Islet precursor cell (in vitro differentiated cells): Measurements from ENCODE around the gene WDR7.

Experiments
- DNase-seq: peaks from one replicate; pipeline ENCODE4 v3.0.0-alpha.2; 2018

The WDR7 gene

DNA sequence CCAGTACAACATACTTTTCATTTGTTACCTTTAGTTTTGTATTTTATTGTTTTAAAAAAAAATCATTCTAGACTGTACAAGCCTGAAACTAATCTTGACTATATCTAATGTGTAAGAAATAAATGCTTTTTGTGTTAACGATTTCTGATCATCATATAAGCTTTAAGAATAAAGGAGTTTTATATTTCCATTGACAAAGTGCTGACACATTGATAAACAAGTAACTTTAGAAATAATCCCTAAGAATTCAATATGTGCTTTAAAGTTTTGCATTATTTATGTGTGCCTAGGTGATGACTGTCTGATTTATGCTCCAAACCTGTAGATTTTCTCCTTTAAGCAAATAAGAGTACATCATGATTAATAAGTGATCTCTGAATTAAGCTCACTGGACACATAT lies 248.5 kb downstream of the WDR7 start:
- no peak for DNase-seq

DNA sequence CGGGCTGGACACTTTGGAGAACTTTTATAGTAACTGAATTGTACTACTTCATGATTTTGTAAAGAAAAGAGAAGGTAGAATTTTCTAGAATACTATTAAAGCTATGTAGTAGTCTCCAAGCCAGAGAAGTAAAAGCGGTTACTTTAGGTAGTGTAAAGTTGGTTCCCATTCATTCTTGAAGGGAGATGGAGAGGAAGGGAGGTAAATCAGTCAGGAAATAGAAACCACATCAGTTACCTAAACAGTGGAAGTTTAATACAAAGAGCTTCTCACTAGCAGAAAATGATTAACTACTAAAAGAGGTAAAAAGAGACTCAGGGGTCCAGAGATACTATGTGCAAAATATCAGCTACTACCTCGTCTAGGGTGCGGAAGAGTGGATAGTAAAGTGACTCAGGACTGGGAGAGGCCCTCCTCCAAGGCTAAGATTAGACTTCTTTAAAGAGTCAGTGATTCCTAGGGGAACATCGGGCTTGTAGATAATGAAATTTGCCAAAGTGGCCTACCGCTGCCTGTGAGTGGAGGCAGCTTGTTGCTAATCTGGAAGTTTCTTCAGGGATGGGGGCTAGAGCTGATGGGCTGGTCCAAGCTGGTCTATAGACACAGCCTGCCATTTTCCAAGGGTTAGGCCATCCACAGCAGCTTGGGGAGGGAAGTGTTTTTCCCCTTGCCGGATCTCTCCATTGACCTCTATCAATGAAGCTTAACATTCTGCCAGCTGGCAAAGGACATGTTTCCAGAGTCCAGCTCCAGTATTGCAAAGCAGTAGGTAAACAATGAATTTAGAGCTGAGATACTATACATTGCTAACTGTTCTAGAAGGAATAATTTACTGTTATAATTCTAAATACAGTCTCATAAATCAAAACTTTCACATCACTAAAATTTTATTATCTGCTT lies 249.3 kb downstream of the WDR7 start:
- no peak for DNase-seq

DNA sequence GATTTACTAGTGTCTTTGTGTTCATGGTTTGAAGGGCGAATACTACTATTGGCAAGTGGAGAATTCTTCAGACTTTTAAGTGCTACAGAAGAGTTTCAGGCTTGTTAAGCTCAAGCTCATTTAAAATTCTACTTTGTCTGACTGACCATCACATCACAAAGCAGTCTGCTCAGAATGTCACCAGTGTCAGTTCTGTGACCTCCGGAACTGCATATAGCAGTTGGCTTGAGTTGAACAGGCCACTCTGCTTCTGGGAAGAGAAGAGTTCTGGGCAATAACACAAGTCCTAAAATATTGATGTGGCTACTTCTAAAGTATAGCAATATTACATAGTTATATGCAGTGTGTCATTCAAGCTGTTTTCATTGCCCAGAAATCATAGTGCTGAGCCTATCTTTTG lies 250.8 kb downstream of the WDR7 start:
- no peak for DNase-seq

DNA sequence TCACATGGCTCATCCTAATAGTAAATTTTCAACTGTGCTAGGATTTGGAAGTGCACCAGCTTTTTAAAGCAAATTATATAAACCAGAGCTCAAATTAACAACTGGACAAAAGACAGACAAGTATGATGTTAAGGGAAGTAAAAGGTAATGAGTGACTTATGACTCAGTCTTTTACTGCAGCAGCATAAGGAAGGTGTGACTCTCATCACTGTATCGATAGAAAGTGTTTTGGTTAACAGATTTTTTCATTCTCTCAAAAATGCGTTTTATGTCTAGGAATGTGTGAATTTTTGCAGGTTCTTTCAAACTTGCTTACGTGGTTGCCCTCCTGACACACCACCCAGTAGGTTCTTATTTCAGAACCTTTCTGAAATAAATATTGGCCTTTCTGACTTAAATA lies 251.5 kb downstream of the WDR7 start:
- no peak for DNase-seq

DNA sequence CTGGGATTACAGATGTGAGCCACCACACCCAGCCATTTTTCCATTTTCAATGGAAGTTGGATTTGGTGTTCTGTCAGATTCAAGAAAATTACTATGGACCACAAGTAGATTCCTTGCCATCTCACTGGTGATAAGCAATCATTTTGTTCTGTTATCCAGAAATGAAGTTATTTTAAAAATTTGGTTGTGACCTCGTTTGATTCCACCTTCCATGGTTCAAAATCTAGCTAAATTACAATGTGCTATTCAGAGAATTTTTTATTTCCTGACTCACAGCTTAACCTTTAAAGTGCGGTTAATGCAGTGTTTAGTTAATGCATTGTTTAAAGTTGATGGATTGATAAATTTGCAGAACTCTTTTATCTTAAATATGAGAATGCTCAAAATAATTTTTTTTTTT lies 252.5 kb downstream of the WDR7 start:
- DNase-seq: no peak

DNA sequence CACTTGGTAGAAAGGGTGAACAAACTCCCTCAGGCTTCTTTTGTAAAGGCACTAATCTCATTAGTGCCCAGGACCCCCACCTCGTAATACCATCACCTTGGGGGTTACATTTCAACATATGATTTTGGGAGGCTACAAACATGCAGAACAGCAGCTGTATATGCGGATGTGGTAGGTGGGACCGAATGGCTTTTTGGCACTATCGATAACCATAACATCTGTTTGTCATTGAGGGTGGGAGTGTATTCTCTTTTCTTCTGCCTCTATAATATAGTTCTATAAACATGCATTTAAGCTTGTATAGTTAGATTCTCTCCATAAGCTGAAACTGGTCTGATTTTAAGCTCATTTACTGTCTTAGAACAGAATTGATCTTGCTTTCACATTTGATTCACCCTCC lies 256.6 kb downstream of the WDR7 start:
- no peak for DNase-seq

DNA sequence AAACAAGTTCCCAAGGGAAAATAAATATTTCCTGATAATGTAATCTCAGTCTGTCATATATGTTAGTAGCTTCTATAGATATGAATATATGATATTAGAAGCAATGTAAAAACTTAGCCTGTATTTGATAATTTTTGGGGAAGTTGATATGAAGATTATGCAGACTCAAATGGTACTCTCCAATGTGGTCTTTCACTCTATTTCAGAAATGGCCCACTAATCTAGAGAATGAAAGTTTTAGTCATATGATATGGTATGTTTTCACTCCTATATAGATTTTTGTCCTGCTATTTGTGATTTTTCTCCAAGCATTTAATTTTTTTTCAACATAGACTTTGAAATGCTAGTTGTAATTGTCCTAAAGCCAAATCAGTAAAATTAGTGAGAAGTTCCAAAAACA lies 259.1 kb downstream of the WDR7 start:
- DNase-seq: no peak

DNA sequence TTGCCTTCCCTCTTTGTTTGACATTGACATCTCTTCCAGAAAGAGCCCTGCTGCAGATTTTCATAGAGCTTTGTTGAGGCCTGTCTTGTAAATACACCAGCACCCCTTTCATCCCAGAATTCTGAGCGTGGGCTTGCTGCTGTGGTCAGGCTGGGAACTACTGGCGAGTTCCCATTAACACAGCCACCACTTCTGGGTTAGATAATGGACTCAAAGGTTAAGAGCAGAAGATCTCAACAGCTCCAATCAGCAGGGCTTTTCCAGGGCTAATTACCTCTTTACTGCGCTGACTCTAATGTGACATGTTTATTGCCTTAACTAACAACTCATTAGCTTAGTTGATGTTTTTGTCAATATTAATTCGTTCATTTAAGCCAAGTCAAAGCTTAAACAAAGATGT lies 259.8 kb downstream of the WDR7 start:
- peak; percentile 66 for DNase-seq

DNA sequence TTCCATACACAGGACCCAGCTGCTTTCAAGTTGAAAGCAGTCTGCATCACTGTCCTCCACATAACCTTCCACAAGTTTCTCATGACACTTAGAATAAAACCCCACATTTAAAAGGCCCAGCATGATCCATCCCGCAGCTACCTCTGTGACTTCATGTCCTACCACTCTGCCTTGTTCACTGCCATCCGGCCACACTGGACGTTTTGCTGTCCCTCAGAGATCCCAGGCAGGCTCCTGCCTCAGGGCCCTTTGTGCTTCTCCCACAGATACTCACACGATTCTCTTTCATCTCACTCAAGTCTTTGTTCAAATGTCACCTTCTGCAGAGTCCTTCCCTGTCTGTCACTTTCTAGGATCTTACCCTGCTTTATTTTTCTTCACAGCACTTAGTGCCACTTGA lies 262.8 kb downstream of the WDR7 start:
- no peak for DNase-seq

DNA sequence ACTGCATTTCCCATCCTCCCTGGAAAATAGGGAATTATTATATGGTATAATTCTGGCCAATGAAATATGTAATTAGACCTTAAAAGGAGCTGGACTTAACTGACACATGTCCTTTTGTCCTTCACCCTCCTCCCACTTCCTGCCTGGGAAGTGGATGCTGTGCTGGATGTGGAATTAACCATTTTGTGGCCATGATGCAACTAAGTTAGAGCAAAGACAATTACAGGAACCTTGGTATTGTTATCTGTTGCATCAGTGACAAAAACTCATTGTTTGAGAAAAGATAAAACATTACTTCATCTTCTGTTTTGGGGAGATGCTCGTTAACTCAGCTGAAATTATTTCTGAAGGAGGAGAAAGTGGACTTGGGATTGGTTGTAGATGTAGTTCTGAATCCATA lies 268.0 kb downstream of the WDR7 start:
- DNase-seq: no peak

DNA sequence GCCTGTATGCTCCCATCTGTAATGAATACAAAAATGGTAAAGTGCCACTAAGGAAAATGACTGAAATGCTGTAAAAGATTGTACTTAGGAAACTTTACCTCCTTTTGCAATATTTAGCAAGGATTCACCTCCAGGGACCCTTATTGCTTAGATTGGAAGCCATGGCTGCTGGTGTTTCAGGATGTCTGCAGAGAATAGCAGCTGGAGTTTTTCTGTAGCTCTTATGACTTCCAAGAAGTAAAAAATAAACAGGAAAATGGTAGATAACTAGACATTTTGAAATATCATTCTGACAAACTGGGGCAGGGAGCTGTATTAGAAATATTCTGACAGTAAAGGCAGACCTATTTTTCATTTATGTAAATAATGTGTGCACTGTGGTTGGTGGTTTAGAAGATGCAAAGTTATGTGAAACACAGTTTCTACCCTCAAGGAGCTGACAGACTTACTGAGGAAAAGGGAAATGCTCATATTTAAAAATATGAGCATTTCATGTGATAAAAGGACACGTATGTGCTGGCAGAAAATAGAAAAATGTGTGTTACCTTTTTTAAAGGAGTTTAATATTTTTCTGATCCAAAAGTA lies 270.8 kb downstream of the WDR7 start:
- DNase-seq: no peak

DNA sequence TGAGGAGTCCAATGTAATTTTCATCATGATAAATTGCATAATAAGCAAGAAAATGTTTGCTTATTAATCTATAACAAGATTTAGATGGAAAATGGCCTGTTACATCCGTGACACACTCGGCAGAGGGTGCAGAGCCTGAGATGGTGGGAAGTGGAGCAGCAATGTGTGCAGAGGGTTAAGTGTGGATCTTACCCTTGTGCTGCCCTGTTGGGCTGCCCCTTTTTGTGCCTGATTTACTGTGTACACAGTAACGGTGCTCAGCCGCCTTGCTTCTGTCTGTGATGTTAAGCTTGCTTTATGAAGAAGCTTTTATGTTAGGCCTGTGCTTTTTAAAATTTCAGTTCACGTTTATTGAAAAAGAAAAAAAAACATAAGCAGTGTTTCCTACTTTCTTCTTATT lies 275.6 kb downstream of the WDR7 start:
- DNase-seq: no peak

DNA sequence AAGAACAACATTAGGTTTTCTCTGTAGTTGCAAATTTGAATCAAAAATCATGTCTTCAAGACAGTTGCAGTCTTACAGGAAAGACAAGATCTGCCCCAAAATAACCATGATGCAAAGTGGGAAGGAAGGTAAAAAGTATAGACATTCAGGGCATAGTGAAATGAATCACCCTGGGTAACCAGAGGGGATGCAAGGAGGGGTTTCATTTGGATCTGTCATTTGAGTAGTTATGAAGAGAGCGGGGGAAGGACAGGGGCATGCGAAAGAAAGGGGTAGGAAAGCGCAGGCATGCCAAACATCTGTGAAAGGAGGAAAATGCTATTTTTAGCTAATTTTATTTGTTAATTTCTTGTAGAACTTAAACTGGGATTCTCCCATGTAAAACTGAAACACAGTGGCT lies 276.6 kb downstream of the WDR7 start:
- DNase-seq: no peak

DNA sequence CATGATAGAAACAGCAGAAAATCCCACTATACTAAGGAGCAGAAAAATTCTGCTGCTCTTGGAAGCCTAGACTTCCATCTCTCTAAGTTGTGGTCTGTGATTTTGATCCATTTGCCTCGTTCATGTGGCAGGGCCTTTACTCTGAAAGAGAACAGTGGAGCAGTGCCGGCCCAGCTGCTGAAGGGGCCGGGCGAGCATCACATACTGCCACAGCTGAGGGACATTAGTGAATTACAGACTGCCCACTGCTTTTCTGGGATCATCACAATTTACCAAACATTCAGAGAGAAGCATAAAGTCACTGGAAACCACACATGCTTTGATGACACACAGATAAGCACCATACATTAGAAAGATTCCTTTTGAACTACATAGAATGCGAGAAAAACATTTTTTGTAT lies 278.7 kb downstream of the WDR7 start:
- no peak for DNase-seq

DNA sequence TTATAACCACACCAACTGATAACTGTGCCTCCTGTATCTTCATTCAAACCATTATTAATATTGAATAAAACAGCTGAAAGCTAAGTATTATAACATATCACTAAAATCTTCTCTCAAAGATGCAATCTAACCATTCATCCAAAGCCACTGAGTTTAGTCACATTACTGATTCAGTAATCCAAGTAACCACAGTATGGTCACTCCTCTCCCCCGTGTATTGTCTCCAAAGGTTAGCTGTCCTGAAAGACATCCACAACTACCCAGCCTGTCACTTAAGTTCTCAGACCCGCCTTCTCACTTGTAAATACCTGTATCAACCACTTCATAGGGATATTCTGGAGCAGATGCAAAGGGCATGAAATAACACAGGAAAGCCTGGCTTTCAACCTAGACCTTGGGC lies 282.3 kb downstream of the WDR7 start:
- DNase-seq: no peak

DNA sequence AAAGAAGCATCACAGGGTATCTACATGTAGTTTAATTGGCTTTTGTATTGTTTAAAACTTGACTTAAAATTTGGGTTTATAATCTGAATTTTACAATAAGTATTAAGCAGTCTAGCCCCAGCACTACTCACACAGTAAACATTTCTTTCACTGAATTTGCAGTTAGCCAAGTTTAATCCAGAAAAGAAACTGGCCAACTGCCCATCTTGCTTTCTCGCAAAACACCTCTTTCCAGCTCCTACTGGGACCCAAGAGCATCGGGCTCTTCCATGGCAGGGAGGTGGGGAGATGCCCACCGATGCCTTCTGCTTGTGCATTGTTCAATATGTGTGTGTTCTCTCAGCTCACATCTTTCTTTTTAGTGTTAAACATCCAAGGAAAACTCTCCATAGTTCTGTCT lies 283.0 kb downstream of the WDR7 start:
- no peak for DNase-seq

DNA sequence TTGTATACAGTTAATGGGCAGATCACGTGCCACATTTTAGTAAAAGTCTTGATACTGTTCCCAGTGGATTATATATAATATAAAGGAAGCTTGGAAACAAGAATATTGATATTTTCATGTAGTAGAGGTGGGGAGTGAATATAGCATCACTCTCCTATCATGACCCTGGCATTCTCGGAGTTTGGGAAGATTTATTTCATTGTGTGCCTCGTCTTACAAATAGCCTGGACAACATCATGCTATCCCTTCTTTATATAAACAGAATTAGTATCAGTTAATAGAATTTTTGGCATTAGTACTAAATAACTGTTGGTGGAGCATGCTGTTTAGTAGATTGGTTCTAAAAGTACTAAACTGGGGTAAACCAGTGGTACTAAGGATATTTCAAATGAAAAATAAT lies 283.7 kb downstream of the WDR7 start:
- no peak for DNase-seq

DNA sequence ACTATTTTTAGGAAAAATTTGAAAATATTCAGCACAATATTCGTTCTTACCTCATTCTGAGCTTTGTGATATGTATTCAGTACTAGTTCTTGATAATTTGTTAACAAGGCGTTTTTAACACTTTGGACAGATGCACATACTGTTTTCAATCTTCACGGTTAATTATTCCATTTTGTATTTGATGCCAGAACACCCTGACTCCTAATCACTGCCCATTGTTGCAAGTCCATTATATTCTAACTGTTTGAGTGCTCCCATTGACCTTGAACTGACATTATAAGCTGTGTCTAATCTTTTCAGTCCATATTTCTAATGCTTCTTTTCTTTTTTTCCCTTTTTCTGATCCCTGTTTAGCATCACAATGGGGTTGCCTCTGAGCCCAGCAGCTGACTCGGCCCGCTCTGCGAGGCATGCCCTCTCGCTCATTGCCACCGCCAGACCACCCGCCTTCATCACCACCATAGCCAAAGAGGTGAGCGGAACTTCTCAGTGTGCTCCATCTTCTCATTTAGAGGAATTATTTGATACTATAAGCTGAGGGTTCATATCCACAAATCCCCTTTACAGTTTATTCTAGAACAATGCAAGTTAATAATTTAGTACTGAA lies 284.4 kb downstream of the WDR7 start:
- DNase-seq: no peak

DNA sequence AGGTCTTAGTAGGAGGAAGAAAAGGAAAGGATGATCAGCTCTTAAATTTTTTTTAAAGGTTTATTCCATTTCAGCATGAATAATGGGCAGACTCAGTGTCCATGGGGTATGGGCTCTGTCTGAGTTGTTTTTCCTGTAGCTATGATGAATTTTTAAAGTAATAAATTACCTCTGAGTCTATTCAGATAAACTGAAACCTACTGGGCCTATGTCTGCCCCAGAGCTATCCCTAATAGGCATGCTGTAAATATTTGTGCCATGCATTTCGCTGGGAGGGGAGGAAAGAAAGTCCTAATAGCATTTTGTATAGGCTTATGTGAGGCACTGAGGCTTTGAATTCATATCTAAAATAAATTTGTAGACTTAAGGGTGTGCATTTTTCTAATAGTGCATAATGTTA lies 285.3 kb downstream of the WDR7 start:
- no peak for DNase-seq

DNA sequence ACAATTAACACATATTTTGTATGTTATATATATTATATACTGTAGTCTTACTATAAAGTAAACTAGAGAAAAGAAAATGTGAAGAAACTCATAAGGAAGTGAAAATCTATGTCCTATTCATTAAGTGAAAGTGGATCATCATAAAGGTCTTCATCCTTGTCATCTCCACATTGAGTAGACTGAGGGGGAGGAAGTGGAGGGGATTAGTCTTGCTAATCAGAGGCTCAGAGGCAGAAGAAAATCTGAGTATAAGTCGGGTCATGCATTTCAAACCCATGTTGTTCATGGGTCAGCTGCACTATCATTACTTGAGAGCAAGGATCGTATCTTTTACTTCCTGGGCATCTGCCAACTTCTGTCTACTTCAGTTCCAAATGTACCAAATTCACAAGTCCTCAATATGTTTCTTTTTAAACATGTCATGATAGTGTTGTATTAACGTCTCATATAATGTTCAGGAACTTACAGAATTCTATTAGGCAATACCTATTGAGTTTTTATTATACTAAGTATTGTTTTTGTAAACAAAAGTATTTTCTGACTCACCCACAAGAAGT lies 286.8 kb downstream of the WDR7 start:
- no peak for DNase-seq

DNA sequence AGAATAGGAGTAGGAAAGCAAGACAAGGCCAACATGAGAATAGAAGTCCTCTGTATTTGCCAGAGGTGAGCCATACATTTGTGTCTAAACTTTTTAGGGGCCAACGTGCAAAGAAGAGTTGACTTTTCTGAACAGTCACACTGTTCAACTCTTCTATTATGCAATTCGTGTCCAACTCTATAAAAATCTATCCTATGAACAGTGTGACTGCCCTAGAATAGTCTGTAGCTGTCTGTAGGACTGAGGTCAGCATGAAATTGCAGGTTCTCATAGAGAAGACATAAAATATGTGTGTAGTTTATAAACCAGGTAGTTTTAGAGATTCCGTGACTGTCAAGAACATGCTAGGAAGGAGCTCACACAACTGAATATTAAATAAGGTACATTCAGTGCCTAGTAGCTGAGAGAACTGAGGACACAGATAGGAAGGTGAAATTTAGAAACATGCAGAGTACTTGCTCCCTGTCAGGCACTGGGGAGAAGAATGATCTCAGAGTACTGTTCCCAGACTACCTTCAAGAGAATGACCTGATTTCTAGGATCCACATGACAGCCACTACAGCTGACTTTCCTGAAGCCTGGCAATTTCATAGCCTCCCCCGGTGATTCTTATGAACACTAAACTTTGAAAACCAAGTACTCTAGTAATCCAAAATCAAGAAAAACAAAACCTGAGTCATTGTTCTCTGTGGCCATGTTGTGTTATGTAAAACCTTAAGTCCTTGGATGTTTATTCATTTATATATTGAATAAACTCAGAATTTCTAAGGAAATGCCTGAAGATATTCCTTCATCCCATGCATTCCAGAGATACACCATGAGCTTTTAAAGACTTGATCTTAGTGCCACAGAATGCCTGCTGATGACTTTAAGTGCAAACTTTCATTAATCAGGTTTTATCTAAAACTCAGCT lies 294.3 kb downstream of the WDR7 start:
- no peak for DNase-seq

DNA sequence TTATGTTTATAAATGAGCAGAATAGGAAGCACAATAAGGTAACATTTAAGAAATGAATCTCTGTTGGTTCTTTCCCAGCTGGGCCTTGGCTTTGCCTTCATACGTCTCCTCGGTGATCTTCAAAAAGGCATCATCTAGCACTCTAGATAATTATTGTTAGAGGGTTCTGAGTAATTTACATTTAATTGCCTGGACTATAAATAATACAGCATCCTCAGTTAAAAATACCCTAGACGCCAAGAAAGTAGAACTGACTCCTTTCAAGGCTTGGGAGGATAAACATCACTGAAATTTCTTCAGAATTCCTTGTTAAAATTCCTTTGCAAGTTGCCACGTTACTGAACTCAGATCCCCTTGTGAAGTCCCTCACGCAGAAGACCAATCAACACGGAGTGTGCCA lies 296.1 kb downstream of the WDR7 start:
- no peak for DNase-seq

DNA sequence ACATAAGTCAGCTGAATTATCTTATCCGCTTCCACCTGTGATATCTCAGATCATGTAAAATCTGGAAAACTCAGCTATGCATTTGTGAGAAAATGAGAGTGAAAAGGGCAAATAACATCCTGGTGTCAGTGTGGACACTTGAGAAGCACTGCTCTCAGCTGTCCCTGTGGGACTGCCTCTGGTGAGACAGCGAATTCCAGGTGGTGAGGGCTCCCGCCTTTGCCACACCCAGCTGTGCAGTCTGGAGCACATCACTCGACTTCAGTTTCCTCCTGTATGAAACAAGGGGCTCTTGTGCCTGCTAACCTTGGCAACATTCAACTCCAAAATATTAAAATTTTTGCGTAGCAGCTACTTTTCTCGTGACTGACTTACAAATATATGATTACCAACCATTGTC lies 300.9 kb downstream of the WDR7 start:
- peak; percentile 59 for DNase-seq
